SU-DHL-6 (cell line): ENCODE data around the gene VANGL1.

ENCODE experiments used
- H2AFZ ChIP-seq: fragments of 200-600 bp; sonication (generic); 2 replicates; pipeline ENCODE4 v1.6.1; 2014; ENCODE audit warnings: low read depth, mild to moderate bottlenecking, moderate library complexity, mixed read lengths, antibody characterized with exemption, low read length; ENCODE audit not compliant: severe bottlenecking
- H3F3A ChIP-seq: fragments of 200-600 bp; shearing (Covaris generic); 2 replicates; pipeline ENCODE4 v1.6.0; 2016; ENCODE audit warnings: antibody characterized with exemption, mild to moderate bottlenecking; ENCODE audit not compliant: insufficient read depth
- H3K27ac ChIP-seq: fragments of 200-600 bp; sonication (generic); 2 replicates; pipeline ENCODE4 v1.5.1; 2016; ENCODE audit warnings: low read depth, mild to moderate bottlenecking, low read length, moderate library complexity, mixed read lengths
- H3K27me3 ChIP-seq: fragments of 200-600 bp; sonication (generic), shearing (Covaris generic); 2 replicates; pipeline ENCODE4 v1.6.0; 2014; ENCODE audit warnings: mild to moderate bottlenecking, low read length
- H3K36me3 ChIP-seq: fragments of 200-600 bp; sonication (generic); 2 replicates; pipeline ENCODE4 v1.6.1; 2014; ENCODE audit warnings: mild to moderate bottlenecking, low read length, mixed read lengths
- H3K4me2 ChIP-seq: fragments of 300-600, 200-600 bp; shearing (Covaris generic), sonication (generic); 2 replicates; pipeline ENCODE4 v1.6.0; 2014; ENCODE audit warnings: low read length, low read depth, mild to moderate bottlenecking; ENCODE audit not compliant: poor library complexity, severe bottlenecking
- H3K4me3 ChIP-seq: fragments of 200-600 bp; sonication (generic); 2 replicates; pipeline ENCODE4 v1.5.1; 2014; ENCODE audit warnings: antibody characterized with exemption, low read length, mild to moderate bottlenecking, mixed read lengths; ENCODE audit not compliant: insufficient read depth, poor library complexity, severe bottlenecking
- H3K79me2 ChIP-seq: fragments of 200-600 bp; sonication (generic); 2 replicates; pipeline ENCODE4 v1.6.1; 2014; ENCODE audit warnings: mild to moderate bottlenecking, low read length, moderate library complexity; ENCODE audit not compliant: insufficient read depth
- H3K9ac ChIP-seq: fragments of 200-600 bp; sonication (generic); 2 replicates; pipeline ENCODE4 v1.7.0; 2014; ENCODE audit warnings: mild to moderate bottlenecking, low read length
- H3K9me2 ChIP-seq: fragments of 200-600 bp; sonication (generic); replicated peaks from 2 replicates; pipeline ENCODE4 v1.6.1; 2014; ENCODE audit warnings: low read length; ENCODE audit not compliant: insufficient read depth
- H3K9me3 ChIP-seq: fragments of 200-600 bp; sonication (generic); 2 replicates; pipeline ENCODE4 v1.6.1; 2014; ENCODE audit warnings: low read length, mixed read lengths; ENCODE audit not compliant: insufficient read depth
- H4K20me1 ChIP-seq: fragments of 200-600 bp; sonication (generic); 2 replicates; pipeline ENCODE4 v1.6.1; 2014; ENCODE audit warnings: low read depth, mild to moderate bottlenecking, antibody characterized with exemption, low read length, moderate library complexity, mixed read lengths
- CTCF ChIP-seq: fragments of 200-600 bp; sonication (generic); IDR thresholded peaks from one replicate; pipeline ENCODE4 v1.5.1; 2017; ENCODE audit warnings: antibody characterized with exemption, mild to moderate bottlenecking, low read length, moderate library complexity; ENCODE audit not compliant: insufficient read depth, poor library complexity, severe bottlenecking
- EZH2phosphoT487 ChIP-seq: fragments of 200-600 bp; sonication (generic), shearing (Covaris generic); conservative IDR thresholded peaks from 2 replicates; pipeline ENCODE4 v1.6.1; 2018; ENCODE audit warnings: mild to moderate bottlenecking, antibody characterized with exemption, low read length, moderate library complexity, mixed read lengths

The VANGL1 gene

GRCh38 chr1:115694805-115695204 lies 53.0 kb downstream of the VANGL1 start:
- Histone ChIP-seq H3K27ac (no peak overlapping the region), H3K79me2 (no peaks in the 10 kb centered on the region), H3K9ac (no peak overlapping the region), H3K36me3 (no peaks in the 10 kb centered on the region), H4K20me1 (no peaks in the 10 kb centered on the region), H3K4me2 (no peak overlapping the region), H3K9me2 (no peaks in the 10 kb centered on the region), H3K27me3 (no peaks in the 10 kb centered on the region), H3F3A (no peaks in the 10 kb centered on the region), H2AFZ (no peak overlapping the region), H3K4me3 (no peak overlapping the region), H3K9me3 (no peaks in the 10 kb centered on the region)
- TF ChIP-seq CTCF (no peak), EZH2phosphoT487 (no peak)

- Histone ChIP-seq H3K79me2 (no peaks in the 10 kb centered on the region), H2AFZ (no peak overlapping the region), H3K4me2 (no peak overlapping the region), H3F3A (no peaks in the 10 kb centered on the region), H3K9me2 (no peaks in the 10 kb centered on the region), H3K9me3 (no peaks in the 10 kb centered on the region), H3K27me3 (no peaks in the 10 kb centered on the region), H3K4me3 (no peak overlapping the region), H3K9ac (no peak overlapping the region), H3K36me3 (no peaks in the 10 kb centered on the region), H4K20me1 (no peaks in the 10 kb centered on the region), H3K27ac (no peak overlapping the region)
- TF ChIP-seq EZH2phosphoT487 = no peak
- no peak for TF ChIP-seq CTCF
Observed at GRCh38 chr1:115697619-115698018, 55.8 kb downstream of the VANGL1 start.

GRCh38 chr1:115701090-115701489 lies 59.3 kb downstream of the VANGL1 start:
- no peak overlapping the region for H3K9ac ChIP-seq
- no peaks in the 10 kb centered on the region for H4K20me1 ChIP-seq
- H3F3A ChIP-seq = no peaks in the 10 kb centered on the region
- no peak overlapping the region for H3K4me3 ChIP-seq
- H3K4me2 ChIP-seq = no peak overlapping the region
- H3K9me2 ChIP-seq = no peaks in the 10 kb centered on the region
- TF ChIP-seq CTCF (no peak), EZH2phosphoT487 (no peak)
- H3K9me3 ChIP-seq = no peaks in the 10 kb centered on the region
- H3K27me3 ChIP-seq = no peaks in the 10 kb centered on the region
- H2AFZ ChIP-seq = no peak overlapping the region
- H3K27ac ChIP-seq = no peak overlapping the region
- H3K36me3 ChIP-seq = no peaks in the 10 kb centered on the region
- no peaks in the 10 kb centered on the region for H3K79me2 ChIP-seq
